DND-41 (cell line): ENCODE results near the gene SRCIN1.
"Not testable (repeated sequence)": the region's sequence is repeated elsewhere in the genome, so short reads cannot be mapped to it uniquely, and the experiment has no call there.

Experiments used
- EZH2 ChIP-seq: IDR thresholded peaks from 3 replicates; pipeline ENCODE4 v1.6.1; 2012; ENCODE audit warnings: borderline replicate concordance, low read depth, mild to moderate bottlenecking, moderate library complexity, low read length, inconsistent platforms; ENCODE audit not compliant: severe bottlenecking
- TF ChIP-seq, protein P1 (sequence below): IDR thresholded peaks from 2 replicates; pipeline ENCODE4 v1.5.1; 2012; ENCODE audit warnings: borderline replicate concordance, low read length, moderate library complexity, mild to moderate bottlenecking; ENCODE audit not compliant: poor library complexity, severe bottlenecking; ENCODE audit errors: extremely low read depth

DNA sequence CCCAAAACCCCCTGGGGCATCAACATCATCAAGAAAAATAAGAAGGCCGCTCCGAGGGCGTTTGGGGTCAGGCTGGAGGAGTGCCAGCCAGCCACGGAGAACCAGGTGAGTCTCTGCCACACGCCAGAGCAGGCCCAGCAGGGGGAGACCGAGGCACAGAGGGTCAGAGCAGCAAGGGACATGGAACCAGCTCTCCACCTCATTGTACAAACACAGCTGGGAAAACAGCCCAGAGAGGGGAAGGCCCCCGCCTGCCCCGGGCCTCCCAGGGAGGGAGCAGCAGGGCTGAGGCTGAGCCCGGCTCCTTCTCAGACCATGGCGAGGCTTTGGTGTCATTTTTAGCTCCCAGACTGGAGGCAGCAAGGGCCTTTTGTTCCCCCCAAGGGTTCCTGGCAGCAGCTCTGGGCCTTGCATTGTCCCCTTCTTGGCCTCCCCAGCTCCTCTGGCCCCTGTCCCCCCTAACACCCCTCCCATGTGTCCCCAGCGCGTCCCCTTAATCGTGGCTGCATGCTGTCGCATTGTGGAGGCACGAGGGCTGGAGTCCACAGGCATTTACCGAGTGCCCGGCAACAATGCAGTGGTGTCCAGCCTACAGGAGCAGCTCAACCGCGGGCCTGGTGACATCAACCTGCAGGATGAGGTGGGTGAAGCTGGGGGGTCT, 123.6 kb downstream of the SRCIN1 start:
- TF ChIP-seq, protein P1, sequence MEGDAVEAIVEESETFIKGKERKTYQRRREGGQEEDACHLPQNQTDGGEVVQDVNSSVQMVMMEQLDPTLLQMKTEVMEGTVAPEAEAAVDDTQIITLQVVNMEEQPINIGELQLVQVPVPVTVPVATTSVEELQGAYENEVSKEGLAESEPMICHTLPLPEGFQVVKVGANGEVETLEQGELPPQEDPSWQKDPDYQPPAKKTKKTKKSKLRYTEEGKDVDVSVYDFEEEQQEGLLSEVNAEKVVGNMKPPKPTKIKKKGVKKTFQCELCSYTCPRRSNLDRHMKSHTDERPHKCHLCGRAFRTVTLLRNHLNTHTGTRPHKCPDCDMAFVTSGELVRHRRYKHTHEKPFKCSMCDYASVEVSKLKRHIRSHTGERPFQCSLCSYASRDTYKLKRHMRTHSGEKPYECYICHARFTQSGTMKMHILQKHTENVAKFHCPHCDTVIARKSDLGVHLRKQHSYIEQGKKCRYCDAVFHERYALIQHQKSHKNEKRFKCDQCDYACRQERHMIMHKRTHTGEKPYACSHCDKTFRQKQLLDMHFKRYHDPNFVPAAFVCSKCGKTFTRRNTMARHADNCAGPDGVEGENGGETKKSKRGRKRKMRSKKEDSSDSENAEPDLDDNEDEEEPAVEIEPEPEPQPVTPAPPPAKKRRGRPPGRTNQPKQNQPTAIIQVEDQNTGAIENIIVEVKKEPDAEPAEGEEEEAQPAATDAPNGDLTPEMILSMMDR, result not testable (repeated sequence)
- TF ChIP-seq EZH2, result not testable (repeated sequence)
